GM18858 (cell line): Measurements from ENCODE around the gene TMEM212.

Experiments used
- ATAC-seq: cut with Tn5 transposase; IDR thresholded peaks from one replicate; pipeline ENCODE4 v1.9.1; 2021; ENCODE audit not compliant: unreplicated experiment

The TMEM212 gene

DNA sequence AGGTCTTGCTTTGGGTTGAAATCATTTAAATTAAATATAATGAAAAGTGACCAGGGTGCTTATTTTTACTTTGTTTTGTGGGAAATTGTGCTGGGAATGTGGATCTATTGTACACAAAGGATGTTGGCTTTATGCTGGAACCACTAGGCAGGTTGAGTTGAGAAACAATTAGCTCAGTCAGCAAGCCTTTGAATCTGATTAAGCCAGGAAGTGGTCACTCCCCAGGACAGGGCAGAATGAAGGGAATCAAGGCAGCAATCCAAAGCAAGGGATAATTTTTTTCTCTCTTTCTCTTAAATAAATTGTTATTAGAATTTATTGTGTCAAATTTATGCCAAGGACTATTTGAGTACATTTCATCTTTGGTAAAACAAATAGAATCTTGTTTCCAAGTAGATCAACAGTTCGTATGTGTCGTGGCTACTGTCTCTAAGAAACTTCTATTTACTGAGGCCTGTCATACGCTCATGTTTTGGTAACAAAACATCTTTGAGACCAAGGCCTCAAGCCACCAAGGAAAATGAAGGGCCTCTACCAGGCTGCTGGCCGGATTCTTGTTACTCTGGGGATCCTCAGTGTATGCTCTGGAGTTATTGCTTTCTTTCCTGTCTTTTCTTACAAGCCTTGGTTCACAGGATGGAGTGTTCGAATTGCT, at the start of gene TMEM212:
Gene TMEM212 (plus strand): TSS at position 486 of the 655 bp plus-strand sequence. CDS start 35 bp downstream, at position 521.
- ATAC-seq = no peak

DNA sequence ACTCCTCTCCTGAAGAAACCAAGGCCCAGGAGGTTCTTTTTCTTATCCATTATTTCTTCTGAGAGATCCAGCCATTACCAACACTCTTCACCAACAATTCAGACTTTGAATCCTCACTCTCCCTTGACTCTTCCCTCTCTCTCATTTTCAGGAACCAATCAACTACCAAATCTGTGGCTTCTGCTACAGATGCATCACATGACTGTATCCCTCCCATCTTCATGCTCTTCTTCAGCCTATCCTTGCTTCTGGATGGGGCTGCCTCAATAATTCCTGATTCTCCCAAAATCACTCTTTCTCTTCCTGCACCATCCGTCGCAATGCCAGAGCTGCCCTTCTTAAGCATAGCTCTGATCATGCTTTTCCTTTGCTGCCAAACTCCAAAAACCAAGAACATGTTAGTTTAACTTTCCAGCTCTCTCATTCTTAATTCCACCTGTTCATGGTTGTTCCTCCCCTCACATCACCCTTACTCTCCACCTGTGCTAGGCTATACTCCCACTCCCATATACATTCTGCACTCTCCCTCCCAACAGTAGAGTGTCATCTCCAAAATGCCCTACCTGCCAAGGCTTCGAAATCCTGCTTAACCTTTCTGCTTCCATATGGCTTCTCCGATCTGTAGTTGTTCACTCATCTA, 46.4 kb upstream of the TMEM212 start:
- no peak for ATAC-seq

GRCh38 chr3:171797265-171797679, 45.9 kb upstream of the TMEM212 start:
- ATAC-seq = peak; percentile 63

- no peak for ATAC-seq
These were observed 45.3 kb upstream of the TMEM212 start for GRCh38 chr3:171797873-171798272.

GRCh38 chr3:171799501-171799900, 43.6 kb upstream of the TMEM212 start:
- no peak for ATAC-seq

GRCh38 chr3:171801738-171802589, 41.2 kb upstream of the TMEM212 start:
- no peak for ATAC-seq

GRCh38 chr3:171802590-171802956, 40.6 kb upstream of the TMEM212 start:
- no peak for ATAC-seq

DNA sequence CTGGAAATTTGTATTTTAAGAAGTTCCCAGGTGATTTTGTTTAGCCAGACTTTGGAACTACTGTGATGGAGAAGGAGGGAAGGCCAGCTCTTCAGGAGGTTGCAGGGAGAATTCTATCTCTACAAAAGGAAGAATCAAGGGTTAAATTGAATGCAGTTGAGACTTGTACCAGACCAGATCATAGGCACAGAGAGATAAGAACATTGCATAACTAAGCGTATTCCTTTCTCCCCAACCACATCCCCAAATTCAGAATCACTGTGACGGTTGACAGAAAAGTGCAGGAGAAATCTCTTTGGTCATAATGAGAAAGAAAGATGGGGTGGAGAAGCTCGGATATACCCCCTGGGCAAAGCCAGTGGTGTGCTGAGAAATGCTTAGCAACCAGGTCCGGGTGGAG, 40.1 kb upstream of the TMEM212 start:
- ATAC-seq = no peak

DNA sequence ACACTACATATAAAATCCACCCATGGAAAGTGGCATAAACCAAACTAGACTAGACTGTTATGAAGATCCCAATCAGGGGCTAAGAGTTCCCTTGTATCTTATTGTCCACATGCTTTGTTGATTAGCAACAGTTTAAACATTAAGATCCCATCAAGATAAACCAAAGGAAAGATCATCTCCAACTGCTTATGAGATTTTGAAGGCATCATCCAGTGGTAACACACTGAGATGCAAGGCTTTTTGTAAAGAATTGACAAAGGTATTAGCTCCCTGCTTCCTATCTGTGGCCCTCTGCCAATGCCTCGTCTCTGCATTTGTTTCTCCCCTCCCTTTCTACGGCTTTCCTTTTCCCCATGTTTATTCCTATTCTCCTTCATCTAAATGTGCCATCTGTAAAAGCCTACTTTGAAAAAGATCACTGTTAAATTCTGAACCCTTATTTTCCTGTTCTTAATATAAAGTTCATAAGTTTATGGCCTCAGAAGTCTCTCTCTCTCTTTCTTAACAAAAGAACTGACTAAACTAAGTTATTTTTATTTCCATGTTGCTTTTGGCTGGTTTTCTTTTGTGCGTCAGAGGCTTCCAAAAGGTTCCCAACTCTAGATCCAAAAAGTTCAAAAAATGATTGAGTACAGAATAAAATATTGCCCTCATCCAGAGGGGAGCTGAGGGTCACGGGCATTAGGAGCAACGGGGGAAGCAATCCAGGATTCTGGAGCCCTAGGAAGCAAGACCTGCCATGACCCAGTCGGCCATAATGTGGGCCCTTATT, 38.3 kb upstream of the TMEM212 start:
- no peak for ATAC-seq

DNA sequence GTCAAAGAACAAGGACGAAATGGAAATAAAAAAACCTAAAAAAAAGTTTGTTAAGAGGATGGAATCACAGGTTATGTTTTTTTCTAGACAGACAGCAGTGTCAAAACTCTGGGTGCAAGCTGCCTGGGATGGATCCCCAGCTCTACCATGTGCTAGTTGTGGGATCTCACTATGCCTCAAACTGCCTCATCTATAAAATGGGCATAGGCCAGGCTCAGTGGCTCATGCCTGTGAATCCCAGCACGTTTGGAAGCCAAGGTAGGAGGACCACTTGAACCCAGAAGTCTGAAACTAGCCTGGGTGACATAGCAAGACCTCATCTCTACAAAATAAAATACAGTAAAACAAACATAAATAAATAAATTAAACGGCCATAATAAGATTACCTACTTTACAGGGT, 37.5 kb upstream of the TMEM212 start:
- no peak for ATAC-seq

GRCh38 chr3:171806200-171807128, 36.7 kb upstream of the TMEM212 start:
- no peak for ATAC-seq

DNA sequence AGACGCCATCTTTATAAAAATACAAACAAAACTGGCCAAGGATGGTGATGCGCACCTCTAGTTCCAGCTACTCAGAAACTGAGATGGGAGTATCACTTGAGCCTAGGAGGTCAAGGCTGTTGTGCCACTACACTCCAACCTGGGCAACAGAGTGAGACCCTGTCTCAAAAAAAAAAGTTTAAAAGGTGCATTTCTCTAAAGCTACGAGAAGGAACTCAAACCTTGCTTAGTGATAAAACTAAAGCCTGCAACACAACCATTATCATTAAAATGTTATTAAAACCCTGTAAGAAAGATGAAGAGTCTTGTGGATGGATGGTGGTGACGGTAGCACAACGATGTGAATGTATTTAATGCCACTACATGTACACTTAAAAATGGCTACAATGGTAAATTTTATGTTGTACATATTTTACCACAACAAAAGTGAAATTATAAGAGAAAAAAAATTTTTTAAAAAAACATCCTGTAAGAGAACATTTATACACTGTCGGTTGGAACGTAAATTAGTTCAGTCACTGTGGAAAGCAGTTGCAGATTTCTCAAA, 35.9 kb upstream of the TMEM212 start:
- ATAC-seq = no peak

DNA sequence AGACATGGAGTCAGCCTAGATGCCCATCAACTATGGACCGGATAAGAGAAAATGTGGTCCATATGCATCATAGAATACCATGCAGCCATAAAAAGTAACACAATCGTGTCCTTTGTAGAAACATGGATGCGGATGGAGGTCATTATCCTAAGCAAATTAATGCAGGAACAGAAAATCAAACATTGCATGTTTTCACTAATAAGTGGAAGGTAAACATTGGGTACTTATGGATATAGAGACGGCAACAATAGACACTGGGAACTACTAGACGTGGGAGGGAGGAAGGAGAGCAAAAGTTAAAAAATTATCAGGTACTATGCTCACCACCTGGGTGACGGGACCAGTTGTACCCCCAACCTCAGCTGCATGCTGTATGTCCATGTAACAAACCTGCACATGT, 35.3 kb upstream of the TMEM212 start:
- no peak for ATAC-seq

- ATAC-seq = peak; percentile 13
These were observed 33.6 kb upstream of the TMEM212 start for GRCh38 chr3:171809611-171809860.

DNA sequence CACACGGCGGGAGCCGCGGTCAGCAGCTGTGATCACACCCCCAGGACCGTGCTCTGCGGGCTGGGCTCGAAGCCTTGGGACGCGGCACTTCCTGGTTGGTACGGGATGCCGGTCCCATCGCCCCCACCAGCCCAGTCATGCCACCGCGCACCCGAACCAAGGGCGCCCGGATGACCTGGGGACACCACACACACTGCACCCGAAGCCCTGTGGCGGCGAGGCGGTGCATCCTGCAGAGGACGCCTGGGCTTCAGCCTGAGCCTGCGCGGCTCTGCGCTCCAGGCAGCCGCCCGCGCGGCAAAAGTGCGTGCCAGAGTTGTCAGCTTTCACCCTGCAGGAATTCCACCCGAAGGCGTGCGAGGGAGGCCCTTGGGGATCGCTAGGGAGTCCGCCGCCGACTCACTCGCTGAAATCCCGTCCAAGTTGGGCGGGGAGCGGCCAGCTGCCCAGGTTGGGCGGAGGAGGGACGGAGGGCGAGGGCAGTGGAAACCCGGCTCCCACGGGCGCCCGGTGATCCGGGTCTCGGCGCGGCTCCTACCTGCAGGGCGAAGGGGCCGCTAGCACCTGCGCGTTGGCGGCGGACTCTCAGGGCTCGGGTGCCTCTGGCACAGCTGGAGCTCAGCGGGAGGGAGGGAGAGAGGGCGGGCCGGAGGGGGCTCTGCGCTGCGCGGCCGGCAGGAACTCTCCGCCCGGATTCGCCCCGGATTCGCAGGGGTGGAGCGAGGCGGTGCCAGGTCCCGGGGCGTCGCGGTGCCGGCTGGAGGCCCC, 33.1 kb upstream of the TMEM212 start, which contains the start of gene PLD1:
Gene PLD1 (minus strand): TSS at position 623 of the 768 bp plus-strand sequence. CDS start 72,432 bp downstream, outside the sequence.
- ATAC-seq = peak; percentile 40

DNA sequence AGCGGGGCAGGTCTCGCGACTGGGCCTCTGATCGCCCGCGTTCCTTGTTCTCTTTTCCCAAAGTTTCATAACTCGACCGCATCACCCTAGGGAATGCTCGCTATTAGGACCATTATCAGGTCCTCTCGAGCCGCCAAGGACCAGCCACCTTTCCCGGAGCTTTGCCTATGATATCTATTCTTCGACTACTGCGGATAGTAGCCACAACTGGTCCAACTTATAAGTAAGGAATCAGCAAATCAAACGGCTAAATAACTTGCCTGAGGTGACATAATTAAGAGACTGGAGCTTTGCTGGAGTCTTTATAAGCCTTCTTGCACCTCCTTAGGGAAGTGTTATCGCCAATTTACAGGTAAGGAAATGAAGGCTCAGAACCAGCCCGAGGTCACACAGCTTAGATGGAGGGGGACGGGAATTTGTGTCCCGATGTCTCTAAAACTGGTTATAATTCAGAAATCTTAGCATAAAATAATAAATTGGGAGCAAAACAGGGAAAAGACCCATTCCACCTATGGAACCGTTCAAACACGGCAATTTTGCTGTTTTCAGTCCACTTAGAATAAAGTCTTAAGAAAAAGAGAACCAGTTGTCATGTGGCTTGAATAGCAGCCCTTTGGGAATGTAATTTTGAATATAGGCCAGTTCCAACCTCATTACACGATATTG, 32.4 kb upstream of the TMEM212 start:
- ATAC-seq = no peak

GRCh38 chr3:171811295-171811912, 31.7 kb upstream of the TMEM212 start:
- ATAC-seq = no peak

DNA sequence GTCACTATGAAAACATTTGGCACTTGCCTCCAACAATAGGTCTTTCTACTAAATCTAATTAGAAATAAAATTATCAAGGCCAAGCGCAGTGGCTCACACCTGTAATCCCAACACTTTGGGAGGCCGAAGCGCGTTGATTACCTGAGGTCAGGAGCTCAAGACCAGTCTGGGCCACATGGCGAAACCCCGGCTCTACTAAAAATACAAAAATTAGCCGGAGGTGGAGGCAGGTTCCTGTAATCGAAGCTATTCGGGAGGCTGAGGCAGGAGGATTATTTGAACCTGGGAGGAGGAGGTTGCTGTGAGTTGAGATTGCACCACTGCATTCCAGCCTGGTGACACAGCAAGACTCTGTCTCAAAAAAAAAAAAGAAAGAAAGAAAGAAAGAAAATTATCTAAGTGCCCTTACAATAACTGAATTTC, 31.2 kb upstream of the TMEM212 start:
- ATAC-seq = no peak
